Esophagus muscularis mucosa (tissue), 4 donors: Measurements from ENCODE around the gene EXOC6B. TPM values are rescaled to one million over a fixed set of nuclear protein-coding genes. Genes with fewer than 3 reads are reported as not detected.

Experiments
- DNase-seq: peaks from one replicate; pipeline ENCODE4 v3.0.0-alpha.2; 2017; ENCODE audit errors: extremely low spot score
- H3K27ac ChIP-seq, 4 donors: fragments of 200-600 bp; sonication (generic); replicated peaks in 1 of 4; 1 replicate in 3 of 4; 2 replicates in 1 of 4; pipeline ENCODE4 v1.5.1; 2016 to 2019; ENCODE audit warnings: mild to moderate bottlenecking in 1 of 4
- H3K27me3 ChIP-seq, 4 donors: fragments of 200-600 bp; sonication (generic); one replicate each; pipeline versions ENCODE4 v1.5.1 to v1.6.0; 2016 to 2019
- H3K36me3 ChIP-seq, 4 donors: fragments of 200-600 bp; sonication (generic); one replicate each; pipeline ENCODE4 v1.5.1; 2016 to 2019
- H3K4me1 ChIP-seq, 4 donors: fragments of 200-600 bp; sonication (generic); one replicate each; pipeline ENCODE4 v1.5.1; 2016 to 2019
- H3K4me3 ChIP-seq, 4 donors: fragments of 200-600 bp; sonication (generic); 1 replicate in 2 of 4; 2 replicates in 2 of 4; pipeline ENCODE4 v1.5.1; 2016 to 2019; ENCODE audit warnings: mild to moderate bottlenecking in 4 of 4, moderate library complexity in 1 of 4
- H3K9me3 ChIP-seq, 4 donors: fragments of 200-600 bp; sonication (generic); 1 replicate in 3 of 4; 2 replicates in 1 of 4; pipeline ENCODE4 v1.5.1; 2016 to 2019
- EP300 ChIP-seq: sonication (generic); formaldehyde crosslinking; IDR thresholded peaks from one replicate; pipeline ENCODE4 v1.6.1; 2017; ENCODE audit warnings: antibody characterized with exemption
- POLR2A ChIP-seq: fragments of 450-650 bp; IDR thresholded peaks from one replicate; pipeline ENCODE4 v1.6.1; 2017; ENCODE audit warnings: antibody characterized with exemption, moderate library complexity, mild to moderate bottlenecking, low read depth
- POLR2AphosphoS5 ChIP-seq, 2 donors: sonication (generic); formaldehyde crosslinking; IDR thresholded peaks; one replicate each; pipeline ENCODE4 v1.6.1; 2017; ENCODE audit warnings: antibody characterized with exemption in 2 of 2
- WGBS: methylation state at CpG from one replicate; pipeline ENCODE4 v1.1.5; 2018; 5-methylcytosine and 5-hydroxymethylcytosine counted together
- intact Hi-C: fragments of 100-400 bp; cut with DNase I; formaldehyde crosslinking; loops from one replicate; pipeline ENCODE4 v1.15.1; 2023
- total RNA-seq, 4 donors: library from RNA; depleted of rRNA; stranded (reverse); fragments of >200 nt; gene quantifications; one replicate each; pipeline versions ENCODE4 v1.1.0 to v1.2.1, GENCODE V29; 2016
- TF ChIP-seq, protein P1 (sequence below), 3 experiments: fragments of 200-600 bp in 2 of 3; fragments of 450-650 bp in 1 of 3; sonication (generic) in 2 of 3; IDR thresholded peaks; one replicate each; pipeline ENCODE4 v1.5.1; 2017 to 2019; ENCODE audit warnings: antibody characterized with exemption in 3 of 3, mild to moderate bottlenecking in 2 of 3, moderate library complexity in 1 of 3

The EXOC6B gene
- total RNA-seq, 4 donors from 2014 or later = 24.5 to 45.9 (median 37.4) TPM

DNA sequence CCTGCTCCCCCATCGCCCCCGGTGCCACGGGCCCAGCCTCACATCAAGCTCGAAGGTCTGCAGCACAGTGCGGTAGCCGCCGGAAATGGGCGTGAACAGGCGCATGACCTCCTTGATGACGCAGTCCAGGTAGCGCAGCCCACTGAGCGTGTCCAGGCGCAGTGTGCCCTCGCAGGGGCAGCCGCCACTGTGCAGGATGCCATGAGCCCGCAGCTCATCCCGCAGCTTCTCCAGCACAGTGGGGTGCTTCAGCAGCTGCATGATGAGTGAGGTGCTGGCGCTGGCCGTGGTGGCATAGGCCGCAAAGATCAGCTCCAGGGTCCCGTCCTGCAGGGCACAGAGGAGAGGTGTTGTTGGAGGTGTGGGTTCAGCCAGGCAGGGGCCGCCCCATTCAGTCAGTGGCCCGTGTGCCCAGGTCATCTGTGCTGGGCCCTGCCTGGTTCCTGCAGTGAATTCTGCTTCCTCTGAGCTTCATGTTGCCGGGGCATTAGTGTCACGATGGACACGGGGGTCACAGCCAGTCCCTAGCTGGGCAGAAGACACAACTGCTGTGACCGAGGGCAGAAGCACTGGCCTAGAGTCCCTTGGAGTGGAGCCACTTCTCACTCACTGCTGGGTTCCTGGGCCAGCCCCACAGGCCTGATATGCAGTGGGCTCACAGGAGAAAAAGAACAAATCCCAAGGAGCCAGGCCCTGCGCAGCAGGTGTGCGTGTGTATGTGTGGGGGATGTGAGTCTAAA is 692.7 kb downstream of the EXOC6B start:
- intact Hi-C loops = no loop called here
- H3K4me1 ChIP-seq = peaks cover 7 to 13% (median 10%) of the 10 kb centered on the region in 4 donors
- no peak for TF ChIP-seq POLR2AphosphoS5 (IDR thresholded peaks at IDR 0.05)
- TF ChIP-seq POLR2A = no peak
- no peak for TF ChIP-seq EP300
- TF ChIP-seq, protein P1, sequence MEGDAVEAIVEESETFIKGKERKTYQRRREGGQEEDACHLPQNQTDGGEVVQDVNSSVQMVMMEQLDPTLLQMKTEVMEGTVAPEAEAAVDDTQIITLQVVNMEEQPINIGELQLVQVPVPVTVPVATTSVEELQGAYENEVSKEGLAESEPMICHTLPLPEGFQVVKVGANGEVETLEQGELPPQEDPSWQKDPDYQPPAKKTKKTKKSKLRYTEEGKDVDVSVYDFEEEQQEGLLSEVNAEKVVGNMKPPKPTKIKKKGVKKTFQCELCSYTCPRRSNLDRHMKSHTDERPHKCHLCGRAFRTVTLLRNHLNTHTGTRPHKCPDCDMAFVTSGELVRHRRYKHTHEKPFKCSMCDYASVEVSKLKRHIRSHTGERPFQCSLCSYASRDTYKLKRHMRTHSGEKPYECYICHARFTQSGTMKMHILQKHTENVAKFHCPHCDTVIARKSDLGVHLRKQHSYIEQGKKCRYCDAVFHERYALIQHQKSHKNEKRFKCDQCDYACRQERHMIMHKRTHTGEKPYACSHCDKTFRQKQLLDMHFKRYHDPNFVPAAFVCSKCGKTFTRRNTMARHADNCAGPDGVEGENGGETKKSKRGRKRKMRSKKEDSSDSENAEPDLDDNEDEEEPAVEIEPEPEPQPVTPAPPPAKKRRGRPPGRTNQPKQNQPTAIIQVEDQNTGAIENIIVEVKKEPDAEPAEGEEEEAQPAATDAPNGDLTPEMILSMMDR (IDR thresholded peaks at IDR 0.05) = no peak
- no peak overlapping the region for H3K27ac ChIP-seq
- no peak overlapping the region for H3K4me3 ChIP-seq
- H3K27me3 ChIP-seq = peaks cover 0 to 29% (median 0%) of the 10 kb centered on the region in 4 donors
- 96% methylated on average over 9 of the region's 29 CpGs for WGBS
- no peak for DNase-seq
- no peaks in the 10 kb centered on the region for H3K9me3 ChIP-seq
- H3K36me3 ChIP-seq = no peaks in the 10 kb centered on the region

DNA sequence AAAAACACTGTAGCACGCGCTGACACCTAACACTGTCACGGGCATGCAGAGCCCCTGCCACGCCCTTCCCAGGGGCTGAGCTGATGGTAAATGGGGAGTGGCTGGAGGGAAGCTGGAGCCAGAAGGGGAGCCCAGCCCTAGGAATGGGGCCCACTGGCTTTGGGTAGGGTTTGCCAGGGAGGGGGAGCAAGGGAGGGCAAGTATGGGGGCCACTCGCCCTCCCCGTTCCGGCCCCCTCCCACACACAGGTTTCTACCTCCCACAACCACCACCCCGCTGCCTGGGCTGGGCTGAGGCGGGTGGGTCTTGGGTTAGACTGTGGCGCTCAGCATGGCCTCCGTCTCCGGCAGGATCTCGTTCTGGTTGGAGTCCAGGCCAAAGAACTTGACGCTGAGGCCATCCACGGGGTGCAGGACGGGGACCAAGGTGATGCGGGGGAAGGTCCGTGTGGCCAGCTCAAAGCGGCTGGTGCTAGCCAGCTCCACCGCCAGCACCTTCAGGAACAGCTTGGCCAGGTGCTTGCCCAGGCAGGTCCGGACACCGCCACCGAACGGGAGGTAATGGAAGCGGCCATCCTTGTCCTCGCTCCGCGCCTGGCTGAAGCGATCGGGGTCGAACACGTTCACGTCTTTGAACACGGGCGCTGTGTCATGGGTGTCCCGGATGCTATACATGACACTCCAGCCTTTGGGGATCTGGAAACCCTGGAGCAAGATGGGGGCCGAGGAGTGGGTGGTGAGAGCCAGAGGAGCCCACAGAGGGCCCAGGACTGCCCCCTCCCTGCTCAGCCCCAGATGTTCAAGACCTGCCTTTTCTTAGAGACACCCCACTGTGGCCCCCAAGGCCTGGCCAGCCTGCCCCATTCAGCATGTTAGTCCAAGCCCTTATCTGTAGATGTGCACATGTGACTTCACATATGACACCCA is 693.7 kb downstream of the EXOC6B start:
- intact Hi-C loops = no loop called here
- Histone ChIP-seq H3K9me3 (no peaks in the 10 kb centered on the region), H3K4me3 (no peak overlapping the region), H3K27ac (no peak overlapping the region), H3K4me1 (peaks cover 0 to 4% (median 1%) of the 10 kb centered on the region in 4 donors), H3K27me3 (peaks cover 0 to 33% (median 0%) of the 10 kb centered on the region in 4 donors), H3K36me3 (no peaks in the 10 kb centered on the region)
- no peak for DNase-seq
- no peak for TF ChIP-seq POLR2A
- no peak for TF ChIP-seq EP300
- TF ChIP-seq, protein P1 (IDR thresholded peaks at IDR 0.05) = no peak
- no peak for TF ChIP-seq POLR2AphosphoS5 (IDR thresholded peaks at IDR 0.05)
- 95% methylated on average over 32 of the region's 37 CpGs for WGBS

DNA sequence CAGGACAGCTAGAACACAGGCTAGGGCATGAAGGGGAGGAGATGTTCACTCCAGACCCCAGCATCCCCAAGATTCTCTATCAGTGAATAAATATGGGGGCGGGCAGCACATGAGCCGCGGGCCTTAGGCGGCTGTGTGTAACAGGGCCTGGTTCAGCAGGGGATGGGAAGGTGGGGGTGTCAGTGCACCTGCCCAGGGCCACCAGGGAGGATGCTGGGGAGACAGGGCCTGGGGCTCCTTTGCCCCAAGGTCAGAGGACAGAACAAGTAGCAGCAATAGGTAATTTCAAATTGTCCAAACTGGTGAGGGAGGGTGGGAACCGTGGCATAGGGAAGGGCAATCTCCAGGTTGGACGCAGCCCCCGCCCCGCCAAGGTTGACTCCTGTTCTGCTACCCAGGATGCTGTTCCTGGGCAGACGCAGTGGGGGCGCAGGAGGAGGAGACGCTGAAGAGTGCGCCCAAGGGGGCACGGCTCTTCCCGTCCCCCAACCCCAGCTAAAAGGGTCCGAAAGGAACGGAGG is 694.4 kb downstream of the EXOC6B start:
- no peaks in the 10 kb centered on the region for H3K36me3 ChIP-seq
- 95% methylated on average over 16 of the region's 16 CpGs for WGBS
- peaks cover 0 to 33% (median 0%) of the 10 kb centered on the region in 4 donors for H3K27me3 ChIP-seq
- DNase-seq = no peak
- TF ChIP-seq POLR2A (no peak), EP300 (no peak), POLR2AphosphoS5 (IDR thresholded peaks at IDR 0.05) (no peak)
- TF ChIP-seq, protein P1 (IDR thresholded peaks at IDR 0.05) = no peak
- H3K4me1 ChIP-seq = no peaks in the 10 kb centered on the region
- H3K4me3 ChIP-seq = no peak overlapping the region
- intact Hi-C loops = no loop called here
- no peak overlapping the region for H3K27ac ChIP-seq
- H3K9me3 ChIP-seq = no peaks in the 10 kb centered on the region

DNA sequence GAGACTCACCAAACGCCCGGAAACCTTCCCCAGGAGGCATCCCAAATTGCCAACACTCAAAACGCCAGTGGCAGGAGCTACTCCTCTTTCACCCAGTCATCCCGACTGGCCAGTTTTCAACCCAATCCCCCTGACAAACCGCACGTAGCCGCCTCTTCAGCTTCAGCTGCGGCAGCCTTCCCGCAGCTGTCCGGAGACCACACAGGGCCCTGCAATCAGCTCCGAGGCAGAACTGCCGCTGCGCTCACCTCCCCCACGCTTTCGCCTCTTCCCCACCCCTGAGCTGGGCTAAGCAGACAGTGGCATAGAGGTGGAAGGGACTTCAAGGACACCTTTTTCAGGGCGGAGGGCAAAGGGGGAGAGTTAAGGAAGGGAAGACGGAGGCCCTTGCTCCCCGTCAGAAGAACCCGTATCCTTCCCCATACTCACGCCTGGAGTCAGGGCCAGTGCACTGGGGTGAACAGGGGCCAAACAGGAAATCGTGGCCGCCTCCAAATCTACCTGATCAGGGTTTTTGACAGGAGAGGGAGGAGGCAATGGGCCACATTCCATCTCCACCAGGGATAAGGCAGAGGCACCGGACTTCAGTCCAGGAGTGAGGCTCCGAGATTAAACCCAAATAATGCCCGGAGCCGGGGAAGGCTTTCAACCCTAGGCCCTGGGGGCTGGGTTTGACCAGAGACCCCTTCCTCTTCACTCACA is 695.0 kb downstream of the EXOC6B start:
- Histone ChIP-seq H3K27ac (no peak overlapping the region), H3K36me3 (no peaks in the 10 kb centered on the region), H3K4me3 (no peak overlapping the region), H3K4me1 (no peaks in the 10 kb centered on the region), H3K9me3 (no peaks in the 10 kb centered on the region), H3K27me3 (peaks cover 0 to 33% (median 0%) of the 10 kb centered on the region in 4 donors)
- intact Hi-C loops = no loop called here
- no peak for DNase-seq
- TF ChIP-seq POLR2A = no peak
- WGBS = 65% methylated on average over 22 of the region's 26 CpGs
